Fibroblast of lung (primary cell): ENCODE measurements around the gene PACRG.

Experiments
- EZH2 ChIP-seq: IDR thresholded peaks from 2 replicates; pipeline ENCODE4 v1.5.1; 2012; ENCODE audit warnings: low read length, control low read depth, mild to moderate bottlenecking; ENCODE audit errors: missing control alignments
- TF ChIP-seq, protein P1 (sequence below), 2 donors: IDR thresholded peaks in 1 of 2; conservative IDR thresholded peaks in 1 of 2; 1 replicate in 1 of 2; 2 replicates in 1 of 2; pipeline ENCODE4 v1.5.1; 2011 to 2012; ENCODE audit warnings: low read length in 2 of 2, control low read depth in 1 of 2, inconsistent platforms in 1 of 2, low read depth in 1 of 2, mild to moderate bottlenecking in 1 of 2

DNA sequence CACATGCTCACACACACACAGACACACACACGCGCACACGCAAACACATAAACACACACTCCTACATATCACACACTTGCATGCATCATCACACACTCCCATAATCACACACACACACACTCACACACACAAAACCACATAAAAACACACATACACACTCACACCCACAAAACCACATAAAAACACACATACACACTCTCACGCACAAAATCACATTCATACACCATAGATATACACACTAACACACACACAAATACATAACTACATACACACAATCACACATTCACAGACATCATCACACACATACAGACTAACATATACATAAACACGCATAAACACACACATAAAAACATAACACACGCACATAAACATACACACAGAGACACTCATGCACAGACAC, 629.0 kb downstream of the PACRG start:
- TF ChIP-seq, protein P1, sequence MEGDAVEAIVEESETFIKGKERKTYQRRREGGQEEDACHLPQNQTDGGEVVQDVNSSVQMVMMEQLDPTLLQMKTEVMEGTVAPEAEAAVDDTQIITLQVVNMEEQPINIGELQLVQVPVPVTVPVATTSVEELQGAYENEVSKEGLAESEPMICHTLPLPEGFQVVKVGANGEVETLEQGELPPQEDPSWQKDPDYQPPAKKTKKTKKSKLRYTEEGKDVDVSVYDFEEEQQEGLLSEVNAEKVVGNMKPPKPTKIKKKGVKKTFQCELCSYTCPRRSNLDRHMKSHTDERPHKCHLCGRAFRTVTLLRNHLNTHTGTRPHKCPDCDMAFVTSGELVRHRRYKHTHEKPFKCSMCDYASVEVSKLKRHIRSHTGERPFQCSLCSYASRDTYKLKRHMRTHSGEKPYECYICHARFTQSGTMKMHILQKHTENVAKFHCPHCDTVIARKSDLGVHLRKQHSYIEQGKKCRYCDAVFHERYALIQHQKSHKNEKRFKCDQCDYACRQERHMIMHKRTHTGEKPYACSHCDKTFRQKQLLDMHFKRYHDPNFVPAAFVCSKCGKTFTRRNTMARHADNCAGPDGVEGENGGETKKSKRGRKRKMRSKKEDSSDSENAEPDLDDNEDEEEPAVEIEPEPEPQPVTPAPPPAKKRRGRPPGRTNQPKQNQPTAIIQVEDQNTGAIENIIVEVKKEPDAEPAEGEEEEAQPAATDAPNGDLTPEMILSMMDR (conservative IDR thresholded peaks at IDR 0.05 in 1 of 2, IDR thresholded peaks at IDR 0.05 in 1 of 2; ENCODE audit: low read depth in 1 of 2, low read length in 2 of 2) = no peak
- TF ChIP-seq EZH2 = no peak
